Psoas muscle (tissue), 8 donors: ENCODE data around the gene SELENOV. TPM values are rescaled to one million over a fixed set of nuclear protein-coding genes. Genes with fewer than 3 reads are reported as not detected.

Experiments
- ATAC-seq, 4 donors: fragments of 200-7000 bp; cut with Tn5 transposase; one replicate each; pipeline ENCODE4 v1.9.1; 2020; ENCODE audit warnings: moderate library complexity in 3 of 4, mild to moderate bottlenecking in 2 of 4
- DNase-seq, 2 donors: peaks; one replicate each; pipeline ENCODE4 v3.0.0-alpha.2; 2020
- H3K27ac ChIP-seq: fragments of 200-600 bp; one replicate; pipeline ENCODE4 v1.8.0; 2022
- H3K27me3 ChIP-seq, 3 donors: fragments of 200-600 bp in 1 of 3; one replicate each; pipeline versions ENCODE4 v1.6.1 to v1.8.0; 2013 to 2022; ENCODE audit warnings: low read length in 2 of 3, mild to moderate bottlenecking in 2 of 3, moderate library complexity in 1 of 3; ENCODE audit not compliant: insufficient read depth in 3 of 3
- H3K36me3 ChIP-seq, 2 donors: fragments of 200-600 bp in 1 of 2; one replicate each; pipeline versions ENCODE4 v1.6.1 to v1.8.0; 2013 to 2022; ENCODE audit warnings: low read depth in 1 of 2, mild to moderate bottlenecking in 1 of 2, moderate library complexity in 1 of 2; ENCODE audit not compliant: insufficient read depth in 1 of 2
- H3K4me1 ChIP-seq: fragments of 200-600 bp; one replicate; pipeline ENCODE4 v1.8.0; 2022
- H3K4me3 ChIP-seq: fragments of 200-600 bp; one replicate; pipeline ENCODE4 v1.8.0; 2022; ENCODE audit warnings: mild to moderate bottlenecking
- H3K9me3 ChIP-seq: fragments of 200-600 bp; one replicate; pipeline ENCODE4 v1.8.0; 2022
- CTCF ChIP-seq: fragments of 200-600 bp; IDR thresholded peaks from one replicate; pipeline ENCODE4 v1.8.0; 2022; ENCODE audit warnings: antibody characterized with exemption
- WGBS, 3 donors: extraction: QIAGEN DNeasy Blood & Tissue Kit; methylation state at CpG; one replicate each; pipeline versions ENCODE4 v1.1.6 to v1.1.7; 2013; 5-methylcytosine and 5-hydroxymethylcytosine counted together
- intact Hi-C, 2 donors: fragments of 100-400 bp; cut with DNase I; formaldehyde crosslinking; loops; one replicate each; pipeline versions ENCODE4 v1.11.0 to v1.14.2; 2022
- polyA plus RNA-seq, 3 donors: library from polyadenylated mRNA; stranded (reverse); fragments of 200-250 nt; gene quantifications; one replicate each; pipeline ENCODE4 v1.2.3, GENCODE V29; 2013
- total RNA-seq, 4 donors: library from RNA; stranded (reverse); fragmentation: NEBNext Ultra II Directional in 2 of 4; extraction: Animal tissue kit (Norgen Biotek cat#: 25700) in 2 of 4; gene quantifications; one replicate each; pipeline versions ENCODE4 v1.2.1 to v1.2.4, GENCODE V29; 2021 to 2023
- donor health status: healthy with polysubstance abuse.
- donor health status: DM: no; HTN: no; CAD: no; lungs with moderate emphysema.
- donor health status: Bipolar disorder and iron deficiency.
- donor health status: healthy.
- donor health status: DM: yes; HTN: yes; CAD: no.
- donor health status: DM: no; HTN: no; CAD: no.
- donor health status: DM: no; HTN: no; CAD: no.
- donor health status: DM: yes; HTN: yes; CAD: no.

Gene SELENOV
- total and polyA plus RNA-seq, 7 donors = not detected

GRCh38 chr19:39469567-39469966, 45.4 kb upstream of the SELENOV start:
- Histone ChIP-seq H3K9me3 (no peaks in the 10 kb centered on the region), H3K36me3 (peaks cover 20 to 100% of the 10 kb centered on the region in 2 donors), H3K4me1 (no peaks in the 10 kb centered on the region), H3K4me3 (no peak overlapping the region), H3K27me3 (no peaks in the 10 kb centered on the region), H3K27ac (no peak overlapping the region)
- 87 to 92% (median 89%) methylated on average over 6 of the region's 6 CpGs for WGBS, 3 donors
- no peak for TF ChIP-seq CTCF
- ATAC-seq (no peak), DNase-seq (peak in 1 of 2 donors; percentile 33)
- intact Hi-C loops = no loop called here

- intact Hi-C loops = no loop called here
- no peaks in the 10 kb centered on the region for H3K9me3 ChIP-seq
- H3K27me3 ChIP-seq = no peaks in the 10 kb centered on the region
- no peak for TF ChIP-seq CTCF
- ATAC-seq (no peak), DNase-seq (peak in 1 of 2 donors; percentile 18)
- H3K4me1 ChIP-seq = no peaks in the 10 kb centered on the region
- WGBS, 3 donors = 81 to 88% (median 84%) methylated on average over 7 of the region's 7 CpGs
- no peak overlapping the region for H3K27ac ChIP-seq
- H3K36me3 ChIP-seq = peaks cover 20 to 100% of the 10 kb centered on the region in 2 donors
- H3K4me3 ChIP-seq = no peak overlapping the region
These were observed 44.1 kb upstream of the SELENOV start for GRCh38 chr19:39470724-39471339.

- Histone ChIP-seq H3K4me3 (no peak overlapping the region), H3K27me3 (no peaks in the 10 kb centered on the region), H3K9me3 (no peaks in the 10 kb centered on the region), H3K4me1 (no peaks in the 10 kb centered on the region), H3K36me3 (peaks cover 20 to 99% of the 10 kb centered on the region in 2 donors), H3K27ac (no peak overlapping the region)
- ATAC-seq = no peak
- DNase-seq = peak in 1 of 2 donors; percentile 12
- no peak for TF ChIP-seq CTCF
- intact Hi-C loops = no loop called here
- 88 to 93% (median 89%) methylated on average over 8 of the region's 8 CpGs for WGBS, 3 donors
These were observed 43.0 kb upstream of the SELENOV start for GRCh38 chr19:39471756-39472536.

GRCh38 chr19:39472746-39473442, 42.0 kb upstream of the SELENOV start:
- Histone ChIP-seq H3K9me3 (no peaks in the 10 kb centered on the region), H3K4me1 (no peaks in the 10 kb centered on the region), H3K4me3 (no peak overlapping the region), H3K27me3 (no peaks in the 10 kb centered on the region), H3K36me3 (peaks cover 14 to 95% of the 10 kb centered on the region in 2 donors), H3K27ac (no peak overlapping the region)
- peak in 1 of 2 donors; percentile 51 for DNase-seq
- intact Hi-C loops = no loop called here
- WGBS, 3 donors = 83 to 88% (median 88%) methylated on average over 28 to 32 of the region's 32 CpGs
- no peak for ATAC-seq
- no peak for TF ChIP-seq CTCF
